HCT116 (cell line): ENCODE results near the gene RUNX2.

Source experiments
- POLR2A ChIP-seq: IDR thresholded peaks from 2 replicates; pipeline ENCODE4 v1.7.0; 2011; ENCODE audit warnings: borderline replicate concordance; ENCODE audit not compliant: insufficient read depth, insufficient read length; ENCODE audit errors: extremely low read depth
- RAD21 ChIP-seq: IDR thresholded peaks from 2 replicates; pipeline ENCODE4 v1.6.1; 2012; ENCODE audit warnings: low read depth, mild to moderate bottlenecking
- TF ChIP-seq, protein P1 (sequence below), 3 experiments: fragments of 200-600 bp in 1 of 3; sonication (generic) in 1 of 3; IDR thresholded peaks in 2 of 3; conservative IDR thresholded peaks in 1 of 3; 2 replicates each; pipeline ENCODE4 v1.5.1; 2012 to 2017; ENCODE audit warnings: low read depth in 2 of 3, low read length in 2 of 3, antibody characterized with exemption in 1 of 3, borderline replicate concordance in 1 of 3, control low read depth in 1 of 3, mild to moderate bottlenecking in 1 of 3, mixed read lengths in 1 of 3, mixed run types in 1 of 3, moderate library complexity in 1 of 3; ENCODE audit not compliant: insufficient read depth in 1 of 3

DNA sequence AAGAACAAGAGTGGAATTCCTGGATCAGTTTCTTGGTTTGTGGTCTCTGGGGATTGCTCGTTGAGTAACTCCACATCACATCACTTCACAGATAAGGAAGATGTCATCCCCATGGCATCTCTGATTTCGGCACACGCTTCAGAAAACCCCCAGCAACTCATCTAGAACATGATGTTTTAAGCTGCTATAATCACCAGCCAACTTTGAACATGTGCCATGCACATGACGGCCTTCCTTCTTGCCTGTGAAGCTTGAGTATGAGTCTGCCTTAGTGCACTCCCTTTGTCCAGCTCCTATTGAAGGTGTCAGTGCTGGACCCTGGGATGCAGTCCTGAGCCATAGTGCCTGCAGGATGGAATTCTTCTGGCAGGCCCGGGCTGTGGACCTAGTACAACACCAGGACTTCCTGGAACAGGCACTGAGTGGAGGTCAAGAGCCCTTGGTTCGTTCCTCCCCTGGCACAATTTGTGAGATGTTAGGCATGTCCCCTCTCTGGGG is 281.1 kb downstream of the RUNX2 start:
- no peak for TF ChIP-seq RAD21
- TF ChIP-seq, protein P1, sequence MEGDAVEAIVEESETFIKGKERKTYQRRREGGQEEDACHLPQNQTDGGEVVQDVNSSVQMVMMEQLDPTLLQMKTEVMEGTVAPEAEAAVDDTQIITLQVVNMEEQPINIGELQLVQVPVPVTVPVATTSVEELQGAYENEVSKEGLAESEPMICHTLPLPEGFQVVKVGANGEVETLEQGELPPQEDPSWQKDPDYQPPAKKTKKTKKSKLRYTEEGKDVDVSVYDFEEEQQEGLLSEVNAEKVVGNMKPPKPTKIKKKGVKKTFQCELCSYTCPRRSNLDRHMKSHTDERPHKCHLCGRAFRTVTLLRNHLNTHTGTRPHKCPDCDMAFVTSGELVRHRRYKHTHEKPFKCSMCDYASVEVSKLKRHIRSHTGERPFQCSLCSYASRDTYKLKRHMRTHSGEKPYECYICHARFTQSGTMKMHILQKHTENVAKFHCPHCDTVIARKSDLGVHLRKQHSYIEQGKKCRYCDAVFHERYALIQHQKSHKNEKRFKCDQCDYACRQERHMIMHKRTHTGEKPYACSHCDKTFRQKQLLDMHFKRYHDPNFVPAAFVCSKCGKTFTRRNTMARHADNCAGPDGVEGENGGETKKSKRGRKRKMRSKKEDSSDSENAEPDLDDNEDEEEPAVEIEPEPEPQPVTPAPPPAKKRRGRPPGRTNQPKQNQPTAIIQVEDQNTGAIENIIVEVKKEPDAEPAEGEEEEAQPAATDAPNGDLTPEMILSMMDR (IDR thresholded peaks at IDR 0.05 in 2 of 3, conservative IDR thresholded peaks at IDR 0.05 in 1 of 3; ENCODE audit: borderline replicate concordance in 1 of 3, insufficient read depth in 1 of 3, low read depth in 2 of 3, low read length in 2 of 3), result no peak
- TF ChIP-seq POLR2A, result no peak
